ENCODE results near the gene BABAM2.

The BABAM2 gene

DNA sequence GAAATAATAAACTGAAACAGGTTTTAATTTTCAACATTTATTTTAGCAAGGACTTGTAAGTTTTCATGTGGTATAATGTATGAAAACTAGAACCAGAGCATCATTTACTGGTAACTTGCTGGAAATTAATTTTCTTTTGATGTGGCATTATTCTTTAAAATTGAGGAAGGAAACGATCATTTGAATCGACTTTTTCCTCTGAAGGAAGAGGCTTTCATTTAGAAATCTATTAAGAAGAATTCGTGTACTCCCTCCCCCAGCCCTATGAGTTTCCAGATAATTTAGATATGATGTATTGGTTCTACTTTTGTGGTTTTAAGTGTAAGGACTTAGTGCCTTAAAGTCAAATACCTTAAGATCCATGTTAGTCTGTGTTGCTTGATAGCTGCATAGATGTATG is 2.5 kb downstream of the BABAM2 start:
- no peak overlapping the region for H3K27ac ChIP-seq (ENCODE audit: low read depth, low read length)
- no peak overlapping the region for H3K9ac ChIP-seq (ENCODE audit: low read length)
- H3K9me3 ChIP-seq (ENCODE audit: low read length), result no peaks in the 10 kb centered on the region
- peaks cover 7% of the 10 kb centered on the region for H3K4me1 ChIP-seq (ENCODE audit: insufficient read depth, low read length)
- H3K36me3 ChIP-seq (ENCODE audit: insufficient read depth, low read length), result peaks cover 16% of the 10 kb centered on the region
- no peak overlapping the region for H3K4me3 ChIP-seq (ENCODE audit: low read depth in 1 of 2, low read length in 2 of 2)
- no peaks in the 10 kb centered on the region for H3K27me3 ChIP-seq (ENCODE audit: control insufficient read depth in 1 of 2, insufficient read depth in 2 of 2, low read length in 2 of 2)

DNA sequence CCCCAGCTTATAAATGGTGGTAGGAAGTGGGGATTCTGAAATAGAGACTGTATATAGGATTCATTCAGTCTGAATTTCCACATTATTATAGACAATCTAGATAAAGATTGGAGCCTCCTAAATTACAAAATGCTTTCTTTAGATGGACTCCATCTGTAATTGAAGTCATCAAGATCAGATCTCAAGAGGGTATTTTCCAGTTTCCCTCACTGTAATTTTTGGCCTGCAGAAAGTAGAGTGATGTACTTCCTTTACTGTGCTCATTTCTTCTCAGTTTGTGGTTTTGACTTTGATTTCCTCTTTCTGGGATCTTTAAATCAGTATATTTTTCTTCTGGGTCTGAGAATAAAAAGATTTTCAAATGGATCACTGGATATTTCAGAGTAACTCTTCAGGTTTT is 7.2 kb downstream of the BABAM2 start:
- no peaks in the 10 kb centered on the region for H3K9me3 ChIP-seq (ENCODE audit: low read length)
- H3K27ac ChIP-seq (ENCODE audit: low read depth, low read length), result no peak overlapping the region
- peaks cover 2% of the 10 kb centered on the region for H3K4me1 ChIP-seq (ENCODE audit: insufficient read depth, low read length)
- H3K36me3 ChIP-seq (ENCODE audit: insufficient read depth, low read length), result peaks cover 16% of the 10 kb centered on the region
- H3K27me3 ChIP-seq (ENCODE audit: control insufficient read depth in 1 of 2, insufficient read depth in 2 of 2, low read length in 2 of 2), result no peaks in the 10 kb centered on the region
- no peak overlapping the region for H3K9ac ChIP-seq (ENCODE audit: low read length)
- no peak overlapping the region for H3K4me3 ChIP-seq (ENCODE audit: low read depth in 1 of 2, low read length in 2 of 2)

DNA sequence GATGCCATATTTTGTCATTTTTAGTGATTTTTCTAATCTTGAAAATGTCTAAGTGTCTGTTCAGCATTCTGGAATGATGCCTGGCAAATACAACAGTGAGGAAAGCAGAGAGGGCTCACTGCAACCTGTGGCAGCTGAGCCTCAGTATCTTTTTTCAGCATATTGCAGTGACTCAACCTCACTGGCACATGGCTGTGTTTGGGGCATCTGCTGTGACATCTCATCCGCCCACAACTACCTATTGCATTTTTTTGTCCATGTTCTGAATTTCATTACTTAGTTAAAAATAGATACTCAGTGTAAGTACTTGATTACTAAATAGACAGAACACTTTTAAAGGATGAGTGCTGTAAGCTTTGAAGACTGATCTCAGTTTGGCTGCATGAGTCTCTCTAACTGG is 10.7 kb downstream of the BABAM2 start:
- H3K27ac ChIP-seq (ENCODE audit: low read depth, low read length), result no peak overlapping the region
- H3K4me3 ChIP-seq (ENCODE audit: low read depth in 1 of 2, low read length in 2 of 2), result no peak overlapping the region
- no peaks in the 10 kb centered on the region for H3K9me3 ChIP-seq (ENCODE audit: low read length)
- H3K36me3 ChIP-seq (ENCODE audit: insufficient read depth, low read length), result peaks cover 13% of the 10 kb centered on the region
- H3K27me3 ChIP-seq (ENCODE audit: control insufficient read depth in 1 of 2, insufficient read depth in 2 of 2, low read length in 2 of 2), result no peaks in the 10 kb centered on the region
- peaks cover 5% of the 10 kb centered on the region for H3K4me1 ChIP-seq (ENCODE audit: insufficient read depth, low read length)
- no peak overlapping the region for H3K9ac ChIP-seq (ENCODE audit: low read length)

DNA sequence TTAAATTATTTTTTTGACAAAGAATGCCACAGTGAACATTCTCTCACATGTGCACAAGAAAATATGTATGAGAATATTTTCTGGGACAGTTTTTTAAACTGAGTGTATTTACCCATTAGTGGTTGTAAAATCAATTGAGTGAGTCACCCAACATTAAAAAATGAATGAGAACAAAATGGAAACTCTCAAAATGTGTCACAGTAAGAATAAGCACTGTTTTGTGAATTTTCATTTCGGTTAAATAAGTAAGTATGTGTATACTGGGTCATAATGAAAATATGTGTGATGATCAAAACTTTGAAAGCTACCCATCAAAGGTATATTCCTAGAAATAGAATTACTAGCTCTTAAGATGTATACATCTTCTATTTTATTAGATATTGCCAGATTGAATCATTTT is 11.6 kb downstream of the BABAM2 start:
- Histone ChIP-seq H3K36me3 (ENCODE audit: insufficient read depth, low read length) (peaks cover 4% of the 10 kb centered on the region), H3K27me3 (ENCODE audit: control insufficient read depth in 1 of 2, insufficient read depth in 2 of 2, low read length in 2 of 2) (no peaks in the 10 kb centered on the region), H3K4me1 (ENCODE audit: insufficient read depth, low read length) (peaks cover 5% of the 10 kb centered on the region), H3K9ac (ENCODE audit: low read length) (no peak overlapping the region), H3K4me3 (ENCODE audit: low read depth in 1 of 2, low read length in 2 of 2) (no peak overlapping the region), H3K9me3 (ENCODE audit: low read length) (no peaks in the 10 kb centered on the region), H3K27ac (ENCODE audit: low read depth, low read length) (no peak overlapping the region)

DNA sequence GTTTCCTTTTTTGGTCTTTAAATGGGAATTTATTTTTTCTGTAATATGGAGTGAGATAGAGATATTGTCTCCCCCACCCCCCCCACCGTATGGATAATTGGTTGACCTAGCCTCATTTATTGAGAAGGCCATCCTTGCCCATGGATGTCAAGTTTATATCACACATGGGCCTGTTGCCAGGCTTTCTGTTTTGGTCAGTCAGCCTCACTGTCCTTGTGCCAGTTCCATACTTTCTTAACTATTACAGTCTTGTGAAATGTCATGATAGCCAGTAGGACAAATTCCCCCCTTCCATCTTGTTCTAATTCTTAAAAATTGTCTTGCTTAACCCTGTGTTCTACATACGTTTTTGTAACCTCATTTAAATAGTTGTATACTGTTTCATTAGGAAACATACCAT is 12.5 kb downstream of the BABAM2 start:
- Histone ChIP-seq H3K4me3 (ENCODE audit: low read depth in 1 of 2, low read length in 2 of 2) (no peak overlapping the region), H3K36me3 (ENCODE audit: insufficient read depth, low read length) (no peaks in the 10 kb centered on the region), H3K27me3 (ENCODE audit: control insufficient read depth in 1 of 2, insufficient read depth in 2 of 2, low read length in 2 of 2) (no peaks in the 10 kb centered on the region), H3K4me1 (ENCODE audit: insufficient read depth, low read length) (peaks cover 5% of the 10 kb centered on the region), H3K9ac (ENCODE audit: low read length) (no peak overlapping the region), H3K9me3 (ENCODE audit: low read length) (no peaks in the 10 kb centered on the region), H3K27ac (ENCODE audit: low read depth, low read length) (no peak overlapping the region)

DNA sequence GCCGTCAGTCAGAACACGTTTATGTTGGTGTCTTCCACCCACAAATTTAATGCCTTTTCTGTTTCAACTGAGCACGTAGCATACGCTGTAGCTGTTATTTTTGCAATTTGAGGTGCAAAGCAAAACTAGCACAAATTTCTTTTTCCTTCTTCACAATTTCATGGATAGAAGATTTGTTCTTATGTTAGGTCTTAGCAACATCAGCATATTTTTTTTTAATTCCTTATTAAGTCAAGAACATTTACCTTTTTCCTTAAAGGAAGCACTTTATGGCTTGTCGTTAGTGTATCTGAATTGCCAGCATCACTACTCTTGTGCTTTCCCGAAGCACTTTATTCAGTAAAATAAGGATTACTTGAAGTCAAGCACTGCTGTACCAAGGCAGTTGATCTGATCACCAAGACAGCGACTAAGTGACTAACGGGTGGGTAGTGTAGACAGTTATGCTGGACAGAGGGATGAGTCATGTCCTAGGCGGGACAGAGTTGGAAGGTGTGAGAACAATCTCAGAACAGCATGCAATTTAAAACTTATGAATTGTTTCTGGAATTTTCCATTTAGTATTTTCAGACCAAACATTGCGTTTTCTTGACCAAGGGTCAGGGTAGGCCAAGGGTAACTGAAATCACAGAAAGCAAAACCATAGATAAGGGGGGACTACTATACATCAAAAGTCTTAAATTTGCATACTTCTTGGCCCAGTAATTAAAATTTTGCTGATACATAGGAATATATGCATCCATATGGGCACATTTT is 13.3 kb downstream of the BABAM2 start:
- Histone ChIP-seq H3K4me3 (ENCODE audit: low read depth in 1 of 2, low read length in 2 of 2) (no peak overlapping the region), H3K36me3 (ENCODE audit: insufficient read depth, low read length) (no peaks in the 10 kb centered on the region), H3K27ac (ENCODE audit: low read depth, low read length) (no peak overlapping the region), H3K9me3 (ENCODE audit: low read length) (no peaks in the 10 kb centered on the region), H3K4me1 (ENCODE audit: insufficient read depth, low read length) (peaks cover 5% of the 10 kb centered on the region), H3K27me3 (ENCODE audit: control insufficient read depth in 1 of 2, insufficient read depth in 2 of 2, low read length in 2 of 2) (no peaks in the 10 kb centered on the region), H3K9ac (ENCODE audit: low read length) (no peak overlapping the region)

DNA sequence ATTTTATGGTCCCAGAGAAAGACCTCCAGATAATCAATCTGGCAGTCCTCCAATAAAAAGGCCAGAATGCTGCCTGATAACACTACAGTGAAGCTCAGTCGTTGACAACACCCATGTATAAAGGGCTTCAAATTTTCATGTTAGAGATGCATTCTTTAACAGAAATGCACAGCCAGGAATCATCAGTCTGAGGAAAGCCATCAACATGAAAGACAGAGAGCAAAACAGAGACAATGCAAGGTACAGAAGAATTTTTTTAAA is 13.8 kb downstream of the BABAM2 start:
- Histone ChIP-seq H3K27ac (ENCODE audit: low read depth, low read length) (no peak overlapping the region), H3K4me1 (ENCODE audit: insufficient read depth, low read length) (peaks cover 5% of the 10 kb centered on the region), H3K9me3 (ENCODE audit: low read length) (no peaks in the 10 kb centered on the region), H3K36me3 (ENCODE audit: insufficient read depth, low read length) (no peaks in the 10 kb centered on the region), H3K4me3 (ENCODE audit: low read depth in 1 of 2, low read length in 2 of 2) (no peak overlapping the region), H3K27me3 (ENCODE audit: control insufficient read depth in 1 of 2, insufficient read depth in 2 of 2, low read length in 2 of 2) (no peaks in the 10 kb centered on the region), H3K9ac (ENCODE audit: low read length) (no peak overlapping the region)

DNA sequence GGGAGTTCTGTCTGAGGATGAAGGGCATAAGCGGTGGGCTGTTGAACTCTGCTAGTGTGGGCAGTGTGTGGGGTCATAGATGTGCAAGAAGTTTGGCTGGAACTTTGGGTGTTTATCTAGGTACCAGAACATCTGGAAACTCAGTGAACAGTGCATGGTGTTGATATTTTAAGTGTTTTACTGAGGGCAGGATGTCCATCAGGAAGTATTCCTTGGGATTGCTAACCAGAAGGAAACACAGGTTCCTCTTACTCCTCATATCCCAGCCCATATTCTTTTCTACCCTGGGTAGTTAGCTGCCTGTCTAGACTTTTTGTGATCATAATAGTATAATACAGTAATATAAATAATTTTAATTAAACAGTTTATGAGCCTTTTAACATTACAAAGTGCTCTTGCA is 15.5 kb downstream of the BABAM2 start:
- Histone ChIP-seq H3K4me1 (ENCODE audit: insufficient read depth, low read length) (peaks cover 5% of the 10 kb centered on the region), H3K27me3 (ENCODE audit: control insufficient read depth in 1 of 2, insufficient read depth in 2 of 2, low read length in 2 of 2) (no peaks in the 10 kb centered on the region), H3K27ac (ENCODE audit: low read depth, low read length) (no peak overlapping the region), H3K36me3 (ENCODE audit: insufficient read depth, low read length) (no peaks in the 10 kb centered on the region), H3K9me3 (ENCODE audit: low read length) (no peaks in the 10 kb centered on the region), H3K9ac (ENCODE audit: low read length) (no peak overlapping the region), H3K4me3 (ENCODE audit: low read depth in 1 of 2, low read length in 2 of 2) (no peak overlapping the region)

DNA sequence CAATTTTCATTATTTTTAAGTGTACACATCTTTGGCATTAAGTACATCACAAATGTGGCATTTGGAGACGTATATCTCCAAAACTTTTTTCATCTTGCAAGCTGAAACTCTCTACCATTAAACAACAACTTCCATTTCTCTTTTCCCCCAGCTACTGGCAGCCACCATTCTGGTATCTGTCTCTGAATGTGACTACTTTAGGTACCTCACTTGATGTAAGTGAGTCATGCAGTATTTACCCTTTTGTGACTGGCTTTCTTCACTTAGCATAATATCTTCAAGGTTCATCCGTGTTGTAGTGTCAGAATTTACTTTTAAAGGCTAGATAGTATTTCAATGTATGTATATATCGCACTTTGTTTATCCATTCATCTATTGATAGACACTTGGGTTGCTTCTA is 17.0 kb downstream of the BABAM2 start:
- no peak overlapping the region for H3K4me3 ChIP-seq (ENCODE audit: low read depth in 1 of 2, low read length in 2 of 2)
- peaks cover 4% of the 10 kb centered on the region for H3K4me1 ChIP-seq (ENCODE audit: insufficient read depth, low read length)

DNA sequence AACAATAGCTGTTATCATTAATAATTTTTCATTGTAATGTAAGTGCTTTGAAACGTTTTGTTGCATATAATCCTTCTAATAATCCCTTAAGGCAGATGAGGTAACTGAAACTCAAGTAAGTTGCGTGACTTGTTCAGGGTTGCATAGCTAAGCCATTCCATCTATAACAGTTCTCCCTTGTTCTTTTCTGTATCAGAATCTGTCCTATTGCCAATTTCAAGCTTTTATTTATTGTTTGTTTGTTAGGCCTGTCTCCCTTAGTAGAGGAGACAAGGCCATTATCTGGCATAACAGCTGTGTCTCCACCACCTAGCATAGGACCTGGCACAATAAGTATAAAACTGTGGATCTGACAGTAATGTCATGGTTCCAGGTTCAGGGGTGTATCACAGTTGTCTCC is 19.4 kb downstream of the BABAM2 start:
- Histone ChIP-seq H3K36me3 (ENCODE audit: insufficient read depth, low read length) (no peaks in the 10 kb centered on the region), H3K9me3 (ENCODE audit: low read length) (no peaks in the 10 kb centered on the region), H3K27ac (ENCODE audit: low read depth, low read length) (no peak overlapping the region), H3K9ac (ENCODE audit: low read length) (no peak overlapping the region), H3K4me1 (ENCODE audit: insufficient read depth, low read length) (peaks cover 8% of the 10 kb centered on the region), H3K4me3 (ENCODE audit: low read depth in 1 of 2, low read length in 2 of 2) (no peak overlapping the region), H3K27me3 (ENCODE audit: control insufficient read depth in 1 of 2, insufficient read depth in 2 of 2, low read length in 2 of 2) (no peaks in the 10 kb centered on the region)

More for the DNA sequence above, 17.0 kb downstream of the BABAM2 start:
- Histone ChIP-seq H3K36me3 (ENCODE audit: insufficient read depth, low read length) (no peaks in the 10 kb centered on the region), H3K27me3 (ENCODE audit: control insufficient read depth in 1 of 2, insufficient read depth in 2 of 2, low read length in 2 of 2) (no peaks in the 10 kb centered on the region), H3K27ac (ENCODE audit: low read depth, low read length) (no peak overlapping the region), H3K9ac (ENCODE audit: low read length) (no peak overlapping the region), H3K9me3 (ENCODE audit: low read length) (no peaks in the 10 kb centered on the region)

DNA sequence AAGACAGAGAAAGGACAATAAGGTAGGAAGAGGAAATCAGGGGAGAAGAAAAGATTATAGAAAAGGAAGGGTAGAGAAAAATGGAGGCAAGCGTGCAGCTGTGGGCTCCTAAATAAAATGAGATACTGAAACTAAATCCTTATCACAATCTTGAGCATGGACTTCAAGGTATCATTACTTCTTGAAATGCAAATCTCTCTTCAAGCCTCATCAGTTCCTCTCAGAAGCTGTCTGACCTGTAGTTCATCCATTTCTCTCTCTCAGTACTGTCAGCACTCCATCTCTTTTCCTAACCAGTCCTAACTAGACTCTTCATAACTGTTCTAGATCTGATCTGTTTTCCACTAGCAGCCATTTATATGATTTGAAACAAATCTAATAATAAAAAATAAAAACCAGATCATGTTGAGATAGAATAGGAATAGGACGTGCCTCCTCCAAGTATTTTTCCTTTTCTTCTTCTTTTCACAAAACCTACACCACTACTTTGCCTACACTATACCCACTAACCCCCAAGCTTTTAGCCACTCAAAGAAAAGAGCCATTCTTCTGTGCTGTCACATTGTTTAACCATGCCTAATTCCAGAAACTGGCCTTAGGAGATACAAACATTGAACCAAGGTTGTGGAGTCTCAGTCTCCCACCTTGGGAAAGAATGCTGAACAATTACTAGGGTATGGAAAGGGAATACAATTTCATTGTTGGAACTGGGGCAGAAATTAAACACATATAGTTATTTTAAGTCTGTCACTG is 21.1 kb downstream of the BABAM2 start:
- Histone ChIP-seq H3K4me1 (ENCODE audit: insufficient read depth, low read length) (peaks cover 21% of the 10 kb centered on the region), H3K9ac (ENCODE audit: low read length) (no peak overlapping the region), H3K27ac (ENCODE audit: low read depth, low read length) (no peak overlapping the region), H3K9me3 (ENCODE audit: low read length) (no peaks in the 10 kb centered on the region), H3K36me3 (ENCODE audit: insufficient read depth, low read length) (no peaks in the 10 kb centered on the region), H3K27me3 (ENCODE audit: control insufficient read depth in 1 of 2, insufficient read depth in 2 of 2, low read length in 2 of 2) (no peaks in the 10 kb centered on the region), H3K4me3 (ENCODE audit: low read depth in 1 of 2, low read length in 2 of 2) (no peak overlapping the region)

DNA sequence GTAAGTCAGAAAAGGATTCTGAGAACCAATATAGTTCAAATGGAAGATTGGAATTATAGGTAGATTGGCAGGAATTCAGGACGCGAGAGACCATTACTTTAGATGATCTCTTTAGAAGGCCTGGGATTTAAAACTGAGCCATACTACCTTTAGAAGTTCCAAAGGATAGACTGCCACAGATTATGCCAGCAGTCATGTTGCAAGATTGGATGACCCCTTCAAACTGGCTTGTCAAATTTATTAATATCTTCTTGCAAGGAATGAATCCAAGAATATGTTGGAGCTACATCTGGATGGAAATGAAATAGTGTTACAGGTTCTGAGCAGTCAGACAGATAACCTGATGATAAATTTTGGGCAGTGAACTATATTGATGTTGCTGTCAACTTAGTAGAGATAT is 22.0 kb downstream of the BABAM2 start:
- H3K9ac ChIP-seq (ENCODE audit: low read length), result no peak overlapping the region
- H3K9me3 ChIP-seq (ENCODE audit: low read length), result no peaks in the 10 kb centered on the region
- H3K27me3 ChIP-seq (ENCODE audit: control insufficient read depth in 1 of 2, insufficient read depth in 2 of 2, low read length in 2 of 2), result no peaks in the 10 kb centered on the region
- H3K4me3 ChIP-seq (ENCODE audit: low read depth in 1 of 2, low read length in 2 of 2), result no peak overlapping the region
- no peak overlapping the region for H3K27ac ChIP-seq (ENCODE audit: low read depth, low read length)
- no peaks in the 10 kb centered on the region for H3K36me3 ChIP-seq (ENCODE audit: insufficient read depth, low read length)
- peaks cover 23% of the 10 kb centered on the region for H3K4me1 ChIP-seq (ENCODE audit: insufficient read depth, low read length)

Data from muscle layer of colon (tissue), 2 donors.